Aorta (tissue), 5 donors: ENCODE data around the gene RAB38. TPM values are rescaled to one million over a fixed set of nuclear protein-coding genes. Genes with fewer than 3 reads are reported as not detected.

Experiments used
- ATAC-seq: fragments of 200-7000 bp; cut with Tn5 transposase; one replicate; pipeline ENCODE4 v1.9.1; 2022; ENCODE audit warnings: moderate library complexity; ENCODE audit not compliant: low FRiP score
- DNase-seq, 2 donors: peaks; one replicate each; pipeline ENCODE4 v3.0.0-alpha.2; 2020
- H3K27ac ChIP-seq, 2 donors: one replicate each; pipeline ENCODE4 v1.5.1; 2013; ENCODE audit warnings: low read length in 2 of 2, mild to moderate bottlenecking in 2 of 2, moderate library complexity in 2 of 2, control low read depth in 1 of 2, inconsistent platforms in 1 of 2, low read depth in 1 of 2
- H3K27me3 ChIP-seq, 2 donors: one replicate each; pipeline ENCODE4 v1.6.1; 2013; ENCODE audit warnings: control low read depth in 1 of 2, low read length in 1 of 2, mild to moderate bottlenecking in 1 of 2, moderate library complexity in 1 of 2; ENCODE audit not compliant: insufficient read depth in 2 of 2, control insufficient read depth in 1 of 2
- H3K36me3 ChIP-seq, 2 donors: one replicate each; pipeline ENCODE4 v1.6.1; 2013; ENCODE audit warnings: control low read depth in 1 of 2, low read length in 1 of 2, mild to moderate bottlenecking in 1 of 2; ENCODE audit not compliant: insufficient read depth in 2 of 2, control insufficient read depth in 1 of 2
- H3K4me1 ChIP-seq, 2 donors: one replicate each; pipeline ENCODE4 v1.6.1; 2013; ENCODE audit warnings: low read length in 2 of 2, control low read depth in 1 of 2, mild to moderate bottlenecking in 1 of 2, moderate library complexity in 1 of 2; ENCODE audit not compliant: insufficient read depth in 2 of 2, control insufficient read depth in 1 of 2
- H3K4me3 ChIP-seq, 2 donors: one replicate each; pipeline ENCODE4 v1.5.1; 2013; ENCODE audit warnings: low read length in 2 of 2, control low read depth in 1 of 2, mild to moderate bottlenecking in 1 of 2
- H3K9me3 ChIP-seq: one replicate; pipeline ENCODE4 v1.6.1; 2013; ENCODE audit warnings: mild to moderate bottlenecking, low read length; ENCODE audit not compliant: control insufficient read depth
- WGBS, 2 donors: extraction: QIAGEN DNeasy Blood & Tissue Kit; methylation state at CpG; one replicate each; pipeline ENCODE4 v1.1.7; 2013; 5-methylcytosine and 5-hydroxymethylcytosine counted together
- intact Hi-C, 2 donors: fragments of 100-400 bp; cut with DNase I; formaldehyde crosslinking; loops; one replicate each; pipeline versions ENCODE4 v1.14.2 to v1.15.0; 2022
- microRNA-seq, 2 donors: library from miRNA; unstranded; fragments of <30 nt; microRNA quantifications; one replicate each; pipeline ENCODE4 v1.2.0, GENCODE V29; 2020
- polyA plus RNA-seq, 2 donors: library from polyadenylated mRNA; stranded (reverse); fragments of 200-250 nt; gene quantifications; one replicate each; pipeline ENCODE4 v1.2.3, GENCODE V29; 2013
- total RNA-seq, 2 donors: library from RNA; stranded (reverse); fragmentation: NEBNext Ultra II Directional; extraction: Animal tissue kit (Norgen Biotek cat#: 25700); gene quantifications; one replicate each; pipeline ENCODE4 v1.2.1, GENCODE V29; 2021
- donor health status: healthy with polysubstance abuse.
- donor health status: Bipolar disorder and iron deficiency.
- donor health status: DM: no; HTN: no; CAD: no.
- donor health status: DM: no; HTN: no; CAD: no.
- donor health status: DM: yes; HTN: yes; CAD: no.

The RAB38 gene
- total and polyA plus RNA-seq, 4 donors: 2.0 to 5.1 (median 3.0) TPM

DNA sequence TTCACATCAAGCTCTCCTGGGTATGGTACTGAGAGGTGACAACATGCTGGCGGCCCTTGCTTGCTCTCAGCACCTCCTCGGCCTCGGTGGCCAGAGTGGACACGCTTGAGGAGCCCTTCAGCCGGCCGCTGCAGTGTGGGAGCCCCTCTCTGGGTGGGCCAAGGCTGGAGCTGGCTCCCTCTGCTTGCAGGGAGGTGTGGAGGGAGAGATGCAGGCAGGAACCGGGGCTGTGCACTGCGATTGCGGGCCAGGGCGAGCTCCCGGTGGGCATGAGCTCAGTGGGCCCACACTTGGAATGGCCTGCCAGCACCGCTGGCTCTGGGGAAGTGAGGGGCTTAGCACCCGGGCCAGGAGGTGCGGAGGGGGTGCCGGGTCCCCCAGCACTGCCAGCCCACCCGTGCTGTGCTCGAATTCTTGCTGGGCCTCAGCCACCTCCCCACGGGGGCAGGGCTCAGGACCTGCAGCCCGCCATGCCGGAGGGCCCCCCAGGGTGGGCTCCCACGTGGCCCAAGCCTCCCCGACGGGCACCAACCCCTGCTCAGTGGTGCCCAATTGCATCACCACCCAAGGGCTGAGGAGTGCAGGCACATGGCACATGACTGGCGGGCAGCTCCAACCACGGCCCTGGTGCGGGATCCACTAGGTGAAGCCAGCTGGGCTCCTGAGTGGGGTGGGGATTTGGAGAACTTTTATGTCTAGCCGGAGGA lies 106.2 kb downstream of the RAB38 start:
- H3K9me3 ChIP-seq: no peaks in the 10 kb centered on the region
- WGBS, 2 donors: 94% methylated on average over 26 to 27 of the region's 27 CpGs
- no peaks in the 10 kb centered on the region for H3K36me3 ChIP-seq
- H3K4me1 ChIP-seq: no peaks in the 10 kb centered on the region
- no peaks in the 10 kb centered on the region for H3K27me3 ChIP-seq
- intact Hi-C loops: no loop called here
- H3K27ac ChIP-seq: no peak overlapping the region
- no peak for DNase-seq
- no peak overlapping the region for H3K4me3 ChIP-seq
- ATAC-seq: no peak

DNA sequence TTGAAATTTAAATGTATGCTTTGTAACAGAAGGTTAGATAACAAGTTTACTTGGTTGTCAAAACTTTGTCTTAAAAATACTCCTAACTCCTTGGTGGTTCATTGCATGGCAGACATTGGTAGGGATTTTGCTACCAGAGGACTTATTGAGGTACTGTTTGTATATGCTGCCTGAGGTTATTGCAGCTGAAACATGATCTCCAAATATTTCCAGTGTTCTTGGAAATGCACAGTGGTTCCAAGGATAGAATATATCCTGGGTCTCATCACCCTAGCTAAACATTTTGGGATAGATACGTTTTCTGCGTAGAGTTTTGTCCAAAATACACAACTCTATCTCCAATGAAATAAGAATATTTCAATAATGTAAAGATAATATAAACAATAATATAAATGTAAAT lies 109.2 kb downstream of the RAB38 start:
- intact Hi-C loops: no loop called here
- WGBS, 2 donors: 17 to 27% methylated on average over 2 of the region's 2 CpGs
- H3K4me3 ChIP-seq: no peak overlapping the region

DNA sequence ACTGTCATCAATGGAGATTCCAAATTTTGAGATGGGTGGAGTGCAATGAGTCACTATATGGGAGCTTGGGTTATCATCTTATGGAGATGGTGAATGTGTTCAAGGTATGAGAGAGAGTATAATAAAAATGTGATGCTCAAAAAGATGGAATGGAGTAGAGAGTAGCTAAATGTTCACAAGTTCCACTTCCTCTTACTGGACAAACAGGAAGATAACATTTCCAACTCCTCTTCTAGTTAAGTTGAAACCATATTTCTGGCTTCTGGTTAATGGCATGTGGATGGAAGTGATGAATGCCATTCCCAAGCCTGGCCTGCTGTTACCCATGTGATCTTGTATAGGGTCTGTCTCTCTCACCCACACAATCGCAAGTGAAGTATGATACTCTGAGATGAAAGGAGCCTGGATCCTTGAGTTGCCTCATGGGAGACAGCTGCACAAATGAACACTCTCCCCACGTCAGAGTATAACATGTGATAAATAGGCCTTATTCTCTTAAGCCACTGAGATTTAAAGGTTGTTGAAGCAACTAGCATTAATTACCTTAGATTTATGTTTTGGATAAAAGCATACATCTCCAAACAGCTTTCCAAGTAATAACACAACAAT lies 111.0 kb downstream of the RAB38 start:
- 75 to 77% methylated on average over 2 of the region's 2 CpGs for WGBS, 2 donors
- intact Hi-C loops: no loop called here

More for the DNA sequence above, 109.2 kb downstream of the RAB38 start:
- Histone ChIP-seq H3K36me3 (no peaks in the 10 kb centered on the region), H3K27ac (no peak overlapping the region), H3K4me1 (no peaks in the 10 kb centered on the region), H3K9me3 (no peaks in the 10 kb centered on the region), H3K27me3 (no peaks in the 10 kb centered on the region)
- DNase-seq (no peak), ATAC-seq (no peak)

More for the DNA sequence above, 111.0 kb downstream of the RAB38 start:
- H3K4me3 ChIP-seq: no peak overlapping the region
- no peaks in the 10 kb centered on the region for H3K36me3 ChIP-seq
- no peaks in the 10 kb centered on the region for H3K9me3 ChIP-seq
- no peak overlapping the region for H3K27ac ChIP-seq
- DNase-seq: no peak
- no peak for ATAC-seq
- no peaks in the 10 kb centered on the region for H3K4me1 ChIP-seq
- no peaks in the 10 kb centered on the region for H3K27me3 ChIP-seq

Small RNA genes lying within 50 kb of the gene (microRNA-seq; reads per million reads assigned to microRNA genes)
- 0 reads per million in 2 donors for gene MIR3166

Other genes starting within 250 kb of the RAB38 start
- 100 to 1,000 TPM; 106 to 176 TPM for gene CTSC, start 162.3 kb upstream of the RAB38 start, total RNA-seq
- 10 to 100 TPM; 22.7 to 48.0 TPM for gene CTSC, start 162.3 kb upstream of the RAB38 start, polyA plus RNA-seq